ENCODE data around the gene FXR1.
A peak's percentile ranks its signal among the peaks of the same experiment; 100 is the strongest.

FXR1 gene

GRCh38 chr3:181009225-181009624, 96.8 kb downstream of the FXR1 start:
- peak; percentile 62 for DNase-seq

GRCh38 chr3:181017690-181018089, 105.2 kb downstream of the FXR1 start:
- no peak for DNase-seq

- DNase-seq = no peak
These were observed 112.7 kb downstream of the FXR1 start for GRCh38 chr3:181025204-181025603.

- no peak for DNase-seq
These were observed 118.5 kb downstream of the FXR1 start for GRCh38 chr3:181030948-181031347.

Measured in activated CD4-positive, alpha-beta T cell treated with anti-CD3 and anti-CD28 coated beads for 48 hours (primary cell).